ENCODE results near the gene IL17RA. TPM values are rescaled to one million over a fixed set of nuclear protein-coding genes. Genes with fewer than 3 reads are reported as not detected.

IL17RA gene
- total and polyA plus RNA-seq, 2 experiments from 2014 or later = 3.2 to 9.6 TPM

DNA sequence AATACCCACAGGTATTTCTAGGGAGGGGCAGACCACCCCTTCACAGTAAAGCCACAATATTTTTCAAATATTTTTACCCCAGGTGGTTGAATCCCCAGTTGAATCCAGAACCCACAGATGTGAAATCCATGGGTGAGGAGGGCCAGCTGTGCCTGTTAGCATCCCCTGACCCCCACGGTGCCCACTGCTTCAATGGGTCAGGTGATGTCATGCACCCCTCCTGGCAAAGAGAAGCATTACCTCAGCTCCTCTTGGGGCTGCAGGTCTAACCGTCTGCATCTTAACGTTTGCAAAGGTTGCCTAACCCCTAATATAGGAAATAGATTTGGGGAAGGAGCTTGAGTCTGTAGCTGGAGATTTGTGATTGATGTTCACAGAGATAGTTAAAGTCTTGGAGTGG is 24.7 kb upstream of the IL17RA start:
- H3K36me3 Mint-ChIP-seq (ENCODE audit: low read depth) = no peaks in the 10 kb centered on the region
- ATAC-seq (peak; percentile 64), DNase-seq (ENCODE audit: low spot score) (peak; percentile 50)
- Histone ChIP-seq H3K4me3 (no peak overlapping the region), H3K36me3 (ENCODE audit: insufficient read depth) (no peaks in the 10 kb centered on the region), H3K79me2 (replicated peaks; ENCODE audit: insufficient read depth) (no peaks in the 10 kb centered on the region), H3K27me3 (ENCODE audit: insufficient read depth) (no peaks in the 10 kb centered on the region), H4K20me1 (replicated peaks; ENCODE audit: insufficient read depth) (no peaks in the 10 kb centered on the region), H2AFZ (no peak overlapping the region), H3K27ac (ENCODE audit: low read depth) (no peak overlapping the region), H3K4me1 (ENCODE audit: insufficient read depth) (no peaks in the 10 kb centered on the region), H3K9me2 (ENCODE audit: insufficient read depth) (no peaks in the 10 kb centered on the region), H3F3A (replicated peaks; ENCODE audit: low read depth) (no peaks in the 10 kb centered on the region), H3K4me2 (no peak overlapping the region)
- no peak overlapping the region for H3K27ac Mint-ChIP-seq
- H3K4me3 Mint-ChIP-seq = no peak overlapping the region
- H3K4me1 Mint-ChIP-seq = no peaks in the 10 kb centered on the region
- peaks cover 20% of the 10 kb centered on the region for H3K27me3 Mint-ChIP-seq (ENCODE audit: insufficient read depth, low read depth, poor library complexity)
- TF ChIP-seq, protein P1, sequence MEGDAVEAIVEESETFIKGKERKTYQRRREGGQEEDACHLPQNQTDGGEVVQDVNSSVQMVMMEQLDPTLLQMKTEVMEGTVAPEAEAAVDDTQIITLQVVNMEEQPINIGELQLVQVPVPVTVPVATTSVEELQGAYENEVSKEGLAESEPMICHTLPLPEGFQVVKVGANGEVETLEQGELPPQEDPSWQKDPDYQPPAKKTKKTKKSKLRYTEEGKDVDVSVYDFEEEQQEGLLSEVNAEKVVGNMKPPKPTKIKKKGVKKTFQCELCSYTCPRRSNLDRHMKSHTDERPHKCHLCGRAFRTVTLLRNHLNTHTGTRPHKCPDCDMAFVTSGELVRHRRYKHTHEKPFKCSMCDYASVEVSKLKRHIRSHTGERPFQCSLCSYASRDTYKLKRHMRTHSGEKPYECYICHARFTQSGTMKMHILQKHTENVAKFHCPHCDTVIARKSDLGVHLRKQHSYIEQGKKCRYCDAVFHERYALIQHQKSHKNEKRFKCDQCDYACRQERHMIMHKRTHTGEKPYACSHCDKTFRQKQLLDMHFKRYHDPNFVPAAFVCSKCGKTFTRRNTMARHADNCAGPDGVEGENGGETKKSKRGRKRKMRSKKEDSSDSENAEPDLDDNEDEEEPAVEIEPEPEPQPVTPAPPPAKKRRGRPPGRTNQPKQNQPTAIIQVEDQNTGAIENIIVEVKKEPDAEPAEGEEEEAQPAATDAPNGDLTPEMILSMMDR (conservative IDR thresholded peaks at IDR 0.05; ENCODE audit: low read depth in 2 of 2) = peak in 1 of 2 experiments; percentile 22; a peak in 1 of 4 replicates
- no peak for TF ChIP-seq NANOG (IDR thresholded peaks at IDR 0.05; ENCODE audit: borderline replicate concordance)
- H3K9me3 Mint-ChIP-seq = peaks cover 2% of the 10 kb centered on the region; the same call in 1 of the 3 replicates

DNA sequence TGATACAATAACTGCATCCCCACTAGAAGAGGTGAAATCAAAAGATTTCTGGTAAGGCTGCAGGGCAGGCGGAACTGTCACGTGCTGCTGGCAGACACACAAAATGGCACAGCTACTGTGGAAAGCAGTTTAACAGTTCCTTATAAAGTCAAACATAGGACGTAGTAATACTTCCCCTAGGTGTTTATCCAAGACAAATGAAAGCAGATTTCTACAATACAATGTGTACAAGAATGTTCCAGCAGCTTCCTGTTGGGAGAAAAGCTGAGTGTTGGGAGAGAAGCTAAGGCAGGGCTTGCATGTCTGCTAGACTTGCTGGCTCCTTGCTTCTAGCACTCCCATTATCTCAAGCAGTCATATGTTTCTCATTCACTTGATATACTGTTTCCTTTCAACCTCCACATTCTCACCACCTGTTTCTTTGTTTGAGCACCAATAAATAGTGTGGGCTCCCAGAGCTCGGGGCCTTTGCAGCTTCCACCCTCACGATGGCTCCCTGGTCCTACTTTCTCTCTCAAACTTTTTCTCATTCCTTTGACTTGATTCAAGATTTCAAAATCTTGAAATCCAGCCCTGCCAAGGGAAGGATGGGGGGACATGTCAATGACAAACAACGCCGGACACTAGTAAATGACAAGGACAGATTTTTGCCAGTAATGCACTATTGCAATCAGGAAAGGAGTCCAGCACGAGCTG is 21.2 kb upstream of the IL17RA start:
- Histone ChIP-seq H3K27ac (ENCODE audit: low read depth) (no peak overlapping the region), H3K79me2 (replicated peaks; ENCODE audit: insufficient read depth) (no peaks in the 10 kb centered on the region), H3K4me3 (no peak overlapping the region), H3K27me3 (ENCODE audit: insufficient read depth) (no peaks in the 10 kb centered on the region), H2AFZ (no peak overlapping the region), H4K20me1 (replicated peaks; ENCODE audit: insufficient read depth) (no peaks in the 10 kb centered on the region), H3K4me1 (ENCODE audit: insufficient read depth) (no peaks in the 10 kb centered on the region), H3K36me3 (ENCODE audit: insufficient read depth) (no peaks in the 10 kb centered on the region), H3K4me2 (no peak overlapping the region), H3F3A (replicated peaks; ENCODE audit: low read depth) (no peaks in the 10 kb centered on the region), H3K9me2 (ENCODE audit: insufficient read depth) (no peaks in the 10 kb centered on the region)
- Mint-ChIP-seq H3K36me3 (ENCODE audit: low read depth) (no peaks in the 10 kb centered on the region), H3K4me3 (no peak overlapping the region), H3K27me3 (ENCODE audit: insufficient read depth, low read depth, poor library complexity) (peaks cover 19% of the 10 kb centered on the region), H3K27ac (no peak overlapping the region), H3K9me3 (no peaks in the 10 kb centered on the region; the same call in 2 of the 3 replicates), H3K4me1 (no peaks in the 10 kb centered on the region; the same call in 2 of the 3 replicates)
- no peak for ATAC-seq
- DNase-seq (ENCODE audit: low spot score) = no peak
- TF ChIP-seq JUNB (IDR thresholded peaks at IDR 0.05; ENCODE audit: unreplicated experiment) (no peak), EZH2phosphoT487 (IDR thresholded peaks at IDR 0.05; ENCODE audit: unreplicated experiment) (no peak), STAT1 (IDR thresholded peaks at IDR 0.05; ENCODE audit: unreplicated experiment) (no peak)
- TF ChIP-seq, protein P2, sequence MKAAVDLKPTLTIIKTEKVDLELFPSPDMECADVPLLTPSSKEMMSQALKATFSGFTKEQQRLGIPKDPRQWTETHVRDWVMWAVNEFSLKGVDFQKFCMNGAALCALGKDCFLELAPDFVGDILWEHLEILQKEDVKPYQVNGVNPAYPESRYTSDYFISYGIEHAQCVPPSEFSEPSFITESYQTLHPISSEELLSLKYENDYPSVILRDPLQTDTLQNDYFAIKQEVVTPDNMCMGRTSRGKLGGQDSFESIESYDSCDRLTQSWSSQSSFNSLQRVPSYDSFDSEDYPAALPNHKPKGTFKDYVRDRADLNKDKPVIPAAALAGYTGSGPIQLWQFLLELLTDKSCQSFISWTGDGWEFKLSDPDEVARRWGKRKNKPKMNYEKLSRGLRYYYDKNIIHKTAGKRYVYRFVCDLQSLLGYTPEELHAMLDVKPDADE (IDR thresholded peaks at IDR 0.05) = no peak
